AG10803 (cell line): ENCODE results near the gene KATNB1.
A peak's percentile ranks its signal among the peaks of the same experiment; 100 is the strongest.

ENCODE experiments used
- DNase-seq: peaks from one replicate; pipeline ENCODE4 v3.0.0; 2010; ENCODE audit warnings: low read depth
- H3K4me3 ChIP-seq: 2 replicates; pipeline ENCODE4 v1.5.1; 2011; ENCODE audit warnings: mild to moderate bottlenecking, low read length, control low read depth
- CTCF ChIP-seq: conservative IDR thresholded peaks from 2 replicates; pipeline ENCODE4 v1.5.1; 2011; ENCODE audit warnings: mild to moderate bottlenecking, low read length, control low read depth, inconsistent platforms

Gene KATNB1

GRCh38 chr16:57735755-57736418, at the start of gene KATNB1:
Gene KATNB1, plus strand, starts transcription at chr16:57735770. Its CDS starts 1,474 bp downstream, at chr16:57737244.
- peak; percentile 17 for DNase-seq
- peak within 1 kb of the TSS; percentile 88 for H3K4me3 ChIP-seq
- TF ChIP-seq CTCF: no peak

DNA sequence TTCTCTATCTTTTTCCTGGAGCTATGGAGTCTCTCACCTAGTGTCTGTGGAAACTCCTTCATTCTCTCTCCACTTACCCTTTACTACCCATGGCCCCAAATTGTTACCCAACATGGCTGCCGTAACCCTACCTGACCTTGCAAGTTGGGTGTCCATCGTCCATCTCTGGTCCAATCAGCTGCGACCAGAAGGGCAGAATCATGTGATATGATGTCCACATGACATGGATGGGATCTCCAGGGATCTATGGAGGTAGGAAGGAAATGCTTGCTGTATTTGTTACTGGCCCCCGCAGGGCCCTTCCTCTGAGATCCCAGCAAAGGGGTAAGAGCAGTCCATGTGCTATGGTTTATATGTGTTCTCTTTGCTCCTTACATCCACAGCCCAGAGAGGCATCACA, 49.0 kb upstream of the KATNB1 start:
- H3K4me3 ChIP-seq: no peak overlapping the region
- no peak for TF ChIP-seq CTCF
- no peak for DNase-seq

DNA sequence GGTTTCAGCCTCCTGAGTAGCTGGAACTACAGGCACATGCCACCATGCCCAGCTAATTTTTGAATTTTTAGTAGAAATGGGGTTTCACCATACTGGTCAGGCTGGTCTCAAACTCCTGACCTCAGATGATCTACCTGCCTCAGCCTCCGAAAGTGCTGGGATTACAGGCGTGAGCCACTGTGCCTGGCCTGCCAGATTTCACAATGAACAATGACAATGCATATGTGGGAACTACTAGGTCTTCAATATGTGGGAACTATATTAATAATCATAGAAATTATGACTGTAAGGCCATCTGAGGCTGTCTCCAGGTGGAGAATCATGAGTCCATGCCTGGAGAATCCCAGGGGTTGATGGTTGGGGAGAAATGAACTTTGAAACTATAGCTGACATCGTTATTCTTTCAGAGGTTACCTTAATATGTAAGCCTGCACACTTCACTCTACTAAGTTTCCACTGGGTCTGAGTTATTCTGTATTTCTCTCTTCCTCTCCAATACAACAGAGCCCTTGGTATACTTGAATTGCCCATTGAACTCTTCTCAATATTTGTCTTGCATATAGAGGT, 48.1 kb upstream of the KATNB1 start:
- no peak for DNase-seq
- TF ChIP-seq CTCF: no peak

GRCh38 chr16:57688487-57688986, 47.0 kb upstream of the KATNB1 start:
- TF ChIP-seq CTCF: no peak
- no peak for DNase-seq
- H3K4me3 ChIP-seq: no peak overlapping the region

More for the DNA sequence above, 48.1 kb upstream of the KATNB1 start:
- no peak overlapping the region for H3K4me3 ChIP-seq

GRCh38 chr16:57688987-57689761, 46.4 kb upstream of the KATNB1 start:
- DNase-seq: no peak
- no peak for TF ChIP-seq CTCF
- H3K4me3 ChIP-seq: no peak overlapping the region

DNA sequence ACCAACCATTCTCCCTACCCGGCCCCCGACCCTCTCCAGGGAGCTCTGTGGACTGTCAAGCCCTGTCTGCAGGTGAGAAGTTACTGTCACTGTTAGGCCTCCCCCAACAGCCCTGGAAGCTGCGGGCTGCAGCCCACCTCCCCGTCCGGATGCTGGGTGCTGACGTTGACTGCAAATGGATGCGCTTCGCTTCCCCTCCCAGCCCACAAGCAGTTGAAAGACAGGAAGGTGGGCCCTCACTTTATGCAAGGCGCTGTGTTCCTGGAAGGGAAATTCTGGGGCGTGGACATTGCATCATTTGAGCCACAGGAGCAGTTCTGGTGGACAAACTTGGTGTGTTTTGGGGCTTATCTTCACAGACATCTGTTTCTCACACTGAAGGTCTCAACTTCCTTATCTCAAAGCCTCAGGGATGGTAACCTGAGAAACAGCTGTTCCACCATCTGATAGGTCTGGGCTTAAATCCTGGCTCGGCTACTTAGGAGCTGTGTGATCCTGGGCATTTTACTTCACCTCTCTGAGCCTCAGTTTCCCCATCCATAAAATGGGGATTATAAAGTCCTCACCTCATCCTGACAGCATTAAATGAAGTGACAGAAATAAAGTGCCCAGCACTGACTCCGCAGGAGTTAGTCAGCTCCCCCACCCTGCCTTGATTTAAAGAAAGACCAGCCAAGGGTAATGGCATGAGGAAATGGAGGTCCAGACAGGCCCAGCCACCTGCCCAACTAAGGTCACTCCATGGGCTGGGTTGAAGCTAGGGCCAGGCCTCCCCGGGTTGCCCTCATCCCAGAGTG, 45.6 kb upstream of the KATNB1 start:
- no peak for DNase-seq
- no peak overlapping the region for H3K4me3 ChIP-seq
- no peak for TF ChIP-seq CTCF
